ENCODE measurements around the gene CEP68.

DNA sequence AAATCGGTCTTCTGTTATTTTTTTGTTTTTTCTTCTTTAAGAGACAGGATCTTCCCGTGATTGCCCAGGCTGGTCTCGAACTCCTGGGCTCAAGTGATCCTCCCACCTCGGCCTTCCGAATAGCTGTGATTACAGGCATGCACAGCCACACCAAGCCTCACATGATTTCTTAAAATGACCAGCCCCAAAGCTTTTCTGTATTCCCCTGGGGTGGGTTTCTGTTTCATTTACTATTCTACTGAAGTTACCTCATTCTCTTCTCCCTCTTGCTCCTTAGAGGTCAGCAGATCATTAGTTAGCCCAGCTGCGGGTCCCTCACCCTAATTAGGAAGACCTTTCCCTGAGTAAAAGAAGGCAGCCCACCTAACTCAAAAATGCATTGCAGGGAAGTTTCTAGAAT lies 39.4 kb upstream of the CEP68 start:
- TF ChIP-seq EZH2 (IDR thresholded peaks at IDR 0.05; ENCODE audit: insufficient read depth, poor library complexity, severe bottlenecking) = no peak
- TF ChIP-seq EZH2phosphoT487 (IDR thresholded peaks at IDR 0.05; ENCODE audit: insufficient read depth, low read depth) = no peak
